HepG2 (cell line): Measurements from ENCODE around the gene ITGB2. TPM values are rescaled to one million over a fixed set of nuclear protein-coding genes. Genes with fewer than 3 reads are reported as not detected.

ENCODE experiments used
- ARID4A ChIP-seq: sonication (generic); formaldehyde crosslinking; IDR thresholded peaks from 2 replicates; pipeline ENCODE4 v1.5.0; 2020; ENCODE audit warnings: mild to moderate bottlenecking, missing genetic modification reagents, borderline replicate concordance
- CENPT ChIP-seq: sonication (generic); formaldehyde crosslinking; IDR thresholded peaks from 2 replicates; pipeline ENCODE4 v1.8.0; 2022; ENCODE audit warnings: low read depth, mild to moderate bottlenecking, moderate library complexity, missing genetic modification reagents
- GATA4 ChIP-seq: sonication (generic); IDR thresholded peaks from 2 replicates; pipeline ENCODE4 v1.6.1; 2016; ENCODE audit warnings: antibody characterized with exemption, low read depth, borderline replicate concordance
- HDAC1 ChIP-seq: sonication (generic); formaldehyde crosslinking; IDR thresholded peaks from 2 replicates; pipeline ENCODE4 v1.5.1; 2020; ENCODE audit warnings: mild to moderate bottlenecking, missing genetic modification reagents
- IRX3 ChIP-seq: sonication (generic); formaldehyde crosslinking; IDR thresholded peaks from 2 replicates; pipeline ENCODE4 v1.8.1; 2023; ENCODE audit warnings: mild to moderate bottlenecking, low read depth, missing genetic modification reagents, borderline replicate concordance
- KAT8 ChIP-seq: IDR thresholded peaks from 2 replicates; pipeline ENCODE4 v1.6.1; 2016; ENCODE audit warnings: missing genetic modification reagents, missing compliant biosample characterization
- RXRA ChIP-seq: sonication (generic); formaldehyde crosslinking; IDR thresholded peaks from 2 replicates; pipeline ENCODE4 v1.5.1; 2020; ENCODE audit warnings: missing genetic modification reagents
- SMAD1 ChIP-seq: sonication (generic); formaldehyde crosslinking; IDR thresholded peaks from 2 replicates; pipeline ENCODE4 v1.4.0; 2020; ENCODE audit warnings: missing genetic modification reagents, low read depth, mild to moderate bottlenecking, borderline replicate concordance
- SP1 ChIP-seq, 2 experiments: fragments of 450-650 bp in 1 of 2; sonication (generic) in 1 of 2; formaldehyde crosslinking in 1 of 2; IDR thresholded peaks; 2 replicates each; pipeline versions ENCODE4 v1.4.0 to v1.6.1; 2016 to 2020; ENCODE audit warnings: missing genetic modification reagents in 1 of 2
- SUZ12 ChIP-seq: fragments of 150-350 bp; IDR thresholded peaks from 2 replicates; pipeline ENCODE4 v1.6.1; 2014; ENCODE audit warnings: low read depth, low read length
- TGIF2 ChIP-seq: IDR thresholded peaks from 2 replicates; pipeline ENCODE4 v1.6.1; 2016; ENCODE audit warnings: control low read depth, missing compliant biosample characterization
- ZFP82 ChIP-seq: sonication (generic); formaldehyde crosslinking; IDR thresholded peaks from 2 replicates; pipeline ENCODE4 v1.5.1; 2020; ENCODE audit warnings: mild to moderate bottlenecking, missing genetic modification reagents, borderline replicate concordance
- ZMYM2 ChIP-seq: sonication (generic); formaldehyde crosslinking; IDR thresholded peaks from 2 replicates; pipeline ENCODE4 v1.8.0; 2022; ENCODE audit warnings: mild to moderate bottlenecking, missing genetic modification reagents
- ZNF17 ChIP-seq: sonication (generic); formaldehyde crosslinking; IDR thresholded peaks from 2 replicates; pipeline ENCODE4 v1.5.0; 2020; ENCODE audit warnings: mild to moderate bottlenecking, missing genetic modification reagents
- ZNF30 ChIP-seq: sonication (generic); formaldehyde crosslinking; IDR thresholded peaks from 2 replicates; pipeline ENCODE4 v1.5.0; 2020; ENCODE audit warnings: mild to moderate bottlenecking, missing genetic modification reagents
- ZNF318 ChIP-seq: sonication (generic); formaldehyde crosslinking; IDR thresholded peaks from 2 replicates; pipeline ENCODE4 v1.4.0; 2020; ENCODE audit warnings: mild to moderate bottlenecking, missing genetic modification reagents
- polyA plus RNA-seq, 8 experiments: library from polyadenylated mRNA; depleted of rRNA in 3 of 8; stranded (reverse) in 7 of 8; unstranded in 1 of 8; fragments of >200 nt; fragmentation: Illumina TruSeq in 4 of 8; extraction: Trizol in 4 of 8; gene quantifications; 2 replicates each; pipeline versions ENCODE4 v1.2.1 to v1.2.3, GENCODE V29; 2011 to 2016; ENCODE audit warnings: low read depth in 4 of 8, missing spikeins in 1 of 8, mixed read lengths in 1 of 8; ENCODE audit not compliant: insufficient read depth in 1 of 8
- total RNA-seq, 5 experiments: library from RNA; depleted of rRNA; stranded (reverse); fragments of >200 nt; fragmentation: Illumina TruSeq; extraction: Trizol; gene quantifications; 2 replicates each; pipeline ENCODE4 v1.2.3, GENCODE V29; 2016; ENCODE audit warnings: low read depth in 1 of 5

Gene ITGB2
- total and polyA plus RNA-seq, 2 of the 13 experiments (the other 11 are each of a cell fraction or from before 2014, with no cell fraction given): 4.2 to 18.0 TPM

DNA sequence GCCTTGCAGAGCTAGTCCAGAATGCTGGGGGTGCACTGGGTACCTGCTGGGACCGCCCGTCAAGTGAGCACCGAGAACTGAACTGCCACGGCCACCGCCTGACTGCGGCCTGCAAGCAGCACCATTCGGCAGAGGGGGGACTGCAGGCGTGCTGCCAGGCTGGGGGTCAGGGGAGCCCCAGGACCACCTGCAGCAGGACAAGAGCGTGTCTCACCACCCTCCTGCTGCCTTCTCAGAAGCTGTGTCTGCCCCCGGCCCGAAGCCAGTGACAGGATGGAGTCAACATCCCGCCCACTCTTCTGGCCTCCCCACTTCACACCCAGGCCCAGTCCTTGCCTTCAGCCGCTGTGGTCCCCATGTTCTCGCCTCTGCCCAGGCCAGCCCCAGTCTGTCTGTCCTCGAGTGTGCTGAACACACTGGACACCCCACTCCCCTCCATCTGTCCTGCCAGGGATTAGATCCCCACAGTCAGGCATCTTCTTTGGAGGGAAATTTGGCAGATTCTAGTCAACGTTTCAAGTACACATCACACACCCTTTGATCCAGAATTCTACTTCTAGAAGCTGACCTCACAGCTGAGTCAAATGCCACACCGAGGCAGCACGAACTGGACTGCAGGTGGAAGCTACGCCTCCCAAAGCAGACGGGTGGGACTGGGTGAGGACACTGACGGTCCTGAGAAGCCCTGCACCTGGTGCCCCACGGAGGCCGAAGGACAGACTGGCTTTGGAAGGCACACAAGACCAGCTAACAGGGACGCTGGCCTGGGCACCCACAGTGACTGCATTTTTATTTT, 73.2 kb downstream of the ITGB2 start (continued):
- no peak; the same call in 1 of the 2 replicates for TF ChIP-seq ARID4A (CRISPR knock-in tag)
- no peak for TF ChIP-seq ZNF30 (CRISPR knock-in tag)
- TF ChIP-seq ZNF17 (CRISPR knock-in tag): no peak
- peak; percentile 64; the same call in 1 of the 2 replicates for TF ChIP-seq ZFP82 (CRISPR knock-in tag)
- no peak for TF ChIP-seq SUZ12
- TF ChIP-seq TGIF2 (CRISPR knock-in tag): no peak
- TF ChIP-seq SMAD1 (CRISPR knock-in tag): peak; percentile 76; the same call in 1 of the 2 replicates
- no peak for TF ChIP-seq CENPT (CRISPR knock-in tag)
- TF ChIP-seq IRX3 (CRISPR knock-in tag): no peak
- no peak for TF ChIP-seq SP1 (IDR thresholded peaks at IDR 0.05)
- no peak for TF ChIP-seq SP1 (CRISPR knock-in tag; IDR thresholded peaks at IDR 0.05)
- peak; percentile 28; the same call in 1 of the 2 replicates for TF ChIP-seq RXRA (CRISPR knock-in tag)
- TF ChIP-seq GATA4: no peak
- TF ChIP-seq ZNF318: no peak; the same call in 1 of the 2 replicates
- TF ChIP-seq KAT8 (CRISPR knock-in tag): no peak
- no peak for TF ChIP-seq ZMYM2 (CRISPR knock-in tag)
- no peak for TF ChIP-seq HDAC1 (CRISPR knock-in tag)
